HUES64 (cell line): ENCODE results near the gene SLC25A52.
"Not testable (repeated sequence)": the region's sequence is repeated elsewhere in the genome, so short reads cannot be mapped to it uniquely, and the experiment has no call there.

Experiments
- H3K27ac ChIP-seq: 2 replicates; pipeline ENCODE4 v1.7.0; 2013; ENCODE audit warnings: low read depth, low read length, inconsistent platforms
- H3K27me3 ChIP-seq: 2 replicates; pipeline ENCODE4 v1.6.1; 2013; ENCODE audit warnings: mild to moderate bottlenecking, low read length; ENCODE audit not compliant: insufficient read depth
- H3K36me3 ChIP-seq: 2 replicates; pipeline ENCODE4 v1.6.1; 2013; ENCODE audit warnings: mild to moderate bottlenecking, low read length; ENCODE audit not compliant: insufficient read depth
- H3K4me1 ChIP-seq: 2 replicates; pipeline ENCODE4 v1.6.1; 2013; ENCODE audit warnings: mild to moderate bottlenecking, low read length, moderate library complexity; ENCODE audit not compliant: insufficient read depth
- H3K4me3 ChIP-seq: 2 replicates; pipeline ENCODE4 v1.5.1; 2013; ENCODE audit warnings: mild to moderate bottlenecking, low read length, moderate library complexity
- H3K9ac ChIP-seq: 2 replicates; pipeline ENCODE4 v1.6.1; 2013; ENCODE audit warnings: mild to moderate bottlenecking, low read depth, low read length
- H3K9me3 ChIP-seq: 2 replicates; pipeline ENCODE4 v1.6.1; 2013; ENCODE audit warnings: low read depth, low read length; ENCODE audit not compliant: insufficient read depth
- WGBS: fragments of 150-250, 120-280 bp; methylation state at CpG from one replicate; pipeline ENCODE4 v1.1.7; 2013; ENCODE audit warnings: missing lambda C conversion rate; 5-methylcytosine and 5-hydroxymethylcytosine counted together

The SLC25A52 gene

DNA sequence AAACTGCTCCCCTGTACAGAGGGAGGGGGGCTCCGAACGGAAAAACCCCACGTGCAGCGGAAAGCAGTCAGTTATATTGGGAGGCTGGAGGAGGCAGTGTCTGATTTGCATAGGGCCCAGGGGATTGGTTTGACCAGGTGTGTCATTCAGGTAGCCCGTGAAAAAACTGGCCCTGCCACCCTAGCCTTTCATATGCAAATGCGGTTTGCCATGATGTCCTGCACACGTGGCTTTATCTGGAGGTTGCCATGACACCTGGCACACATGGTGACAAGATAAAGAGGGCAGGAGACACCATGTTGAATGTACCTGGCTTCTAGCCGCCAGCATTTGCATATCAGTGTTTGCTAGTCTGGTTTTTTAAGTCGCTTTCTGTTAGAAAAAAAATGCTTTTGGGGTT, 20.5 kb downstream of the SLC25A52 start:
- H3K27ac ChIP-seq, result no peak overlapping the region
- 90% methylated on average over 9 of the region's 9 CpGs for WGBS
- H3K4me3 ChIP-seq, result no peak overlapping the region

DNA sequence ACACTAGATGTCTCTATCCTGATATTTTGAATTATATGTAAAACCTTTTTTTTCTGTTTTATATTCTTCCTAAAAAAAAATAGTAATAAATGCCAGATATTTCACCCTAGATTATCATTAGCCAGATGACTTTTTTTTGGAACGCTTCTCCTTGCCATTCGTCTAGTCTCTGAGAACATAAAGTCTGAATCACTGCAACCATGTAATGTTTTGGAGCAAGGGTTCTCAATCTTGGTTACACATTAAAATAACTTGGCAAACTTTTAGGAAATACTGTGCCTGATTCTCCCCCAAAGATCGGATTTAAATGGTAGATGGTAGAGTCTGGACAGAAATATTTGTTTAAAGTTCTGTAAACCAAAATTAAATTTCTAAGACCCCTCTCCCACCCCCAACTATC, 21.0 kb downstream of the SLC25A52 start:
- WGBS, result 94% methylated on average over 3 of the region's 3 CpGs
- Histone ChIP-seq H3K4me3 (no peak overlapping the region), H3K9ac (no peak overlapping the region), H3K27me3 (no peaks in the 10 kb centered on the region), H3K4me1 (peaks cover 4% of the 10 kb centered on the region), H3K9me3 (peaks cover 25% of the 10 kb centered on the region), H3K36me3 (no peaks in the 10 kb centered on the region), H3K27ac (no peak overlapping the region)

More for the DNA sequence above, 20.5 kb downstream of the SLC25A52 start:
- peaks cover 25% of the 10 kb centered on the region for H3K9me3 ChIP-seq
- no peaks in the 10 kb centered on the region for H3K27me3 ChIP-seq
- H3K9ac ChIP-seq, result no peak overlapping the region
- H3K36me3 ChIP-seq, result no peaks in the 10 kb centered on the region
- H3K4me1 ChIP-seq, result peaks cover 7% of the 10 kb centered on the region

DNA sequence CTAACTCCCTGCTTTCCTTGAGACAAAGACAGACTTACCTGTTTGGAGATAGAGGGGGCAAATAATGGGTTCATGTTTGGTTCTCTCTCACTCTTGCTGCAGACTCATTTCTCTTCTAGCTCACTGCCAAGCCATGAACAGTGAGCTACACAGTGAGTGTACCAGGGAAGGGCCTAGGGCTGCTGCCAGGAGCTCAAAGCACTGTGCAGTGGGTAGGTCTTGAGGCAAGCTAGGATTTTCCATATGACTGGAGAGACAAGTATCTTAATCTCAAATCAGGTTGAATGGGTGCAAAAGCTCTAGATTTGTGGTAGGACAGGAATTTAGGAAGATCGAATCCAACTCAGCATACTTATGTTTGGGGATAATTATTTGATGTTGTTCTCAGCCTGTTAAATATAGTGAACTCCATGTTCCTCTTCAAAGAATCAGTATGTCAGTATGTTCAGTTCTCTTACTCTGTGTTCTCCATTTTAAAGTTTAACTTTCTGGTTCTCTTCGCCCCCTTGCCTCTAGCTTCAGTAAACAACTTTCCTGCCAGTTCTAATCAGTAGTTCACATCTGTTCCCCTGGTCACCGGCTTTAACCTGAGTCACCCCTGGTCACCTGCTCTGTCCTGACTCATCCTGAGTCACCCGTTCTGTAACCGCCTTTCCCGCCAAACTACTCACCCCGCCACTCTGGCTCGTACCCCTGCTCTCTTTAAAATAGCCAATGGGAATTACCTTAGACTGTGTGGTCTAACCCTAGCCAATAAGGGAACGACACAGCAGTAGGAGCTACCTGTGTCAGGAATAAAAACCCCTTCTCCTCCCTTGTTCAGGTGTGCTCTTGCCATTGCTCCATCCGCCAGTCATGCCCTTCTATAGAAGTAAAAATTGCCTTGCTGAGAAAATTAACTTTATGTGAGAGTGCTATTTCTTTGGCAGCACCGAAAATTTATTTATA, 21.9 kb downstream of the SLC25A52 start:
- Histone ChIP-seq H3K4me3 (no peak overlapping the region), H3K9ac (no peak overlapping the region), H3K27ac (no peak overlapping the region), H3K27me3 (no peaks in the 10 kb centered on the region), H3K9me3 (peaks cover 25% of the 10 kb centered on the region), H3K36me3 (no peaks in the 10 kb centered on the region), H3K4me1 (no peaks in the 10 kb centered on the region)
- WGBS, result 96% methylated on average over 11 of the region's 11 CpGs

DNA sequence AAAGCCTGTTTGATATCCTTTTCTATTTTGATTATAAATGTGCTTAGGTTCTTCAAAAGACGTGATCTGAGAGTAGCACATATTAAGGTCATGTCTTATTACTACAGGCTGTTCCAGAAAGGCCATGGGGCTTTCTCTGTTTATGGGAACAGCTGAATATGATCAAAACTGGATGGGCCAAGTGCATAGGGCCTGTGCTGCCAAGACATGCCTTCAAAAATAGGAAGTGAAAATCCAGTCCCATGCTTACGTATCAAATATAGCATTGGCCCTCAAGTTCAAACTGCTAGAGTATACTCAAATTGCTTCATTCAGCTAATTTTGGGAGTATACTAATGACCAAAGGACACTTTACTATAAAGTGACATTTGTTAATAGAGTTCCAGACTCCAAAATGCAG, 24.1 kb downstream of the SLC25A52 start:
- WGBS, result 93% methylated on average over 2 of the region's 2 CpGs
- Histone ChIP-seq H3K27me3 (no peaks in the 10 kb centered on the region), H3K36me3 (no peaks in the 10 kb centered on the region), H3K9ac (no peak overlapping the region), H3K4me1 (no peaks in the 10 kb centered on the region), H3K4me3 (no peak overlapping the region), H3K27ac (no peak overlapping the region), H3K9me3 (peaks cover 16% of the 10 kb centered on the region)

GRCh38 chr18:31731628-31732027, 29.1 kb downstream of the SLC25A52 start:
- Histone ChIP-seq H3K36me3 (no peaks in the 10 kb centered on the region), H3K4me1 (0 out of 2 replicates have a peak, but pooled peaks cover 2% of the 10 kb centered on the region), H3K27me3 (no peaks in the 10 kb centered on the region), H3K4me3 (no peak overlapping the region), H3K27ac (no peak overlapping the region), H3K9ac (no peak overlapping the region), H3K9me3 (no peaks in the 10 kb centered on the region)
- WGBS, result 63% methylated on average over 2 of the region's 3 CpGs

DNA sequence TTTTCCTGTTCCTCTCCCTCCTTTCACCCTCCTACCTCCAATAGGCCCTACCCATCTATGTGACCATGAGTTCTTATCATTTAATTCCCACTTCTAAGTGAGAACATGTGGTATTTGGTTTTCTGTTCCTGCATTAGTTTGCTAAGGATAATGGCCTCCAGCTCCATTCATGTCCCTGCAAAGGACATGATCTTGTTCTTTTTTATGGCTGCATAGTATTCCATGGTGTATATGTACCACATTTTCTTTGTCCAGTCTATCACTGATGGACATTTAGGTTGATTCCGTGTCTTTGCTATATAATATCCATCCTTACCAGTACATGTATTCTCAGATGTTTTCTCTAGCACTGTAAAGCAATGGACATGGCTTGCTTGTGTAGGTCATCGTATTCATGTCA, 31.5 kb downstream of the SLC25A52 start:
- not testable (repeated sequence) for H3K9me3 ChIP-seq, H3K4me1 ChIP-seq, H3K27me3 ChIP-seq, H3K36me3 ChIP-seq, H3K27ac ChIP-seq, H3K9ac ChIP-seq, H3K4me3 ChIP-seq
- WGBS, result 98% methylated on average over 2 of the region's 2 CpGs

- 96% methylated on average over 43 of the region's 43 CpGs for WGBS
- H3K27ac ChIP-seq, result no peak overlapping the region
- H3K9me3 ChIP-seq, result peaks cover 5% of the 10 kb centered on the region; the same call in 1 of the 2 replicates
- no peak overlapping the region for H3K9ac ChIP-seq
- no peaks in the 10 kb centered on the region for H3K4me1 ChIP-seq
- no peak overlapping the region for H3K4me3 ChIP-seq
- no peaks in the 10 kb centered on the region for H3K27me3 ChIP-seq
- no peaks in the 10 kb centered on the region for H3K36me3 ChIP-seq
Measured at GRCh38 chr18:31723990-31724711, 36.5 kb downstream of the SLC25A52 start.

- H3K9me3 ChIP-seq, result peaks cover 10% of the 10 kb centered on the region; the same call in 1 of the 2 replicates
- no peaks in the 10 kb centered on the region for H3K27me3 ChIP-seq
- no peaks in the 10 kb centered on the region for H3K36me3 ChIP-seq
- 92% methylated on average over 5 of the region's 7 CpGs for WGBS
- H3K27ac ChIP-seq, result no peak overlapping the region
- H3K4me1 ChIP-seq, result no peaks in the 10 kb centered on the region
- no peak overlapping the region for H3K9ac ChIP-seq
- no peak overlapping the region for H3K4me3 ChIP-seq
Measured at GRCh38 chr18:31723639-31723989, 37.1 kb downstream of the SLC25A52 start.

- peaks cover 12% of the 10 kb centered on the region; the same call in 1 of the 2 replicates for H3K9me3 ChIP-seq
- H3K9ac ChIP-seq, result no peak overlapping the region
- H3K4me3 ChIP-seq, result no peak overlapping the region
- 45% methylated on average over 6 of the region's 7 CpGs for WGBS
- no peaks in the 10 kb centered on the region for H3K4me1 ChIP-seq
- no peaks in the 10 kb centered on the region for H3K36me3 ChIP-seq
- H3K27ac ChIP-seq, result no peak overlapping the region
- H3K27me3 ChIP-seq, result no peaks in the 10 kb centered on the region
Measured at GRCh38 chr18:31722369-31722957, 38.2 kb downstream of the SLC25A52 start.

DNA sequence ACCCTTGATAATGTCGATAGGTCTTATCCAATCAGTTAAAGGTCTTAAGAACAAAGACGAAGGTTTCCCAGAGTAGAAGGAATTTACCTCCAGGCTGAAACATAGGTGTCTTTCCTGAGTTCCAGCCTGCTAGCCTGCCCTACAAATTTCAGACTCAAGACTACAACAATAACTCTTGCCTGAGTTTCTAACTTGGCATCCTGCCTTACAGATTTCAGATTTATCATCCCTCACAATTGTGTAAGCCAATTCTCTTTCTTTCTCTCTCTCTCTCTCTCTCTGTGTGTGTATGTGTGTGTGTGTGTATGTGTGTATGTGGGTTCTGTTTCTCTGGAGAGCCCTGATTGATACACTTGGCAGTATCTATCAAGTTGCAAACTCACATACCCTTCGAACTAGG, 39.1 kb downstream of the SLC25A52 start:
- H3K4me1 ChIP-seq, result no peaks in the 10 kb centered on the region
- WGBS, result 87% methylated on average over 2 of the region's 3 CpGs
- H3K4me3 ChIP-seq, result no peak overlapping the region
- H3K9me3 ChIP-seq, result peaks cover 12% of the 10 kb centered on the region; the same call in 1 of the 2 replicates
- no peak overlapping the region for H3K27ac ChIP-seq
- H3K36me3 ChIP-seq, result no peaks in the 10 kb centered on the region
- H3K9ac ChIP-seq, result no peak overlapping the region
- no peaks in the 10 kb centered on the region for H3K27me3 ChIP-seq

GRCh38 chr18:31720867-31721266, 39.8 kb downstream of the SLC25A52 start:
- H3K36me3 ChIP-seq, result no peaks in the 10 kb centered on the region
- no peaks in the 10 kb centered on the region for H3K27me3 ChIP-seq
- no peaks in the 10 kb centered on the region for H3K4me1 ChIP-seq
- peaks cover 12% of the 10 kb centered on the region; the same call in 1 of the 2 replicates for H3K9me3 ChIP-seq
- H3K27ac ChIP-seq, result no peak overlapping the region
- no peak overlapping the region for H3K9ac ChIP-seq
- 81% methylated on average over 7 of the region's 7 CpGs for WGBS
- H3K4me3 ChIP-seq, result no peak overlapping the region
